HG03565 (cell line): ENCODE results near the gene INPP4A.

Source experiments
- ATAC-seq: cut with Tn5 transposase; IDR thresholded peaks from one replicate; pipeline ENCODE4 v1.9.1; 2021; ENCODE audit warnings: mild to moderate bottlenecking, moderate library complexity; ENCODE audit not compliant: unreplicated experiment

The INPP4A gene

DNA sequence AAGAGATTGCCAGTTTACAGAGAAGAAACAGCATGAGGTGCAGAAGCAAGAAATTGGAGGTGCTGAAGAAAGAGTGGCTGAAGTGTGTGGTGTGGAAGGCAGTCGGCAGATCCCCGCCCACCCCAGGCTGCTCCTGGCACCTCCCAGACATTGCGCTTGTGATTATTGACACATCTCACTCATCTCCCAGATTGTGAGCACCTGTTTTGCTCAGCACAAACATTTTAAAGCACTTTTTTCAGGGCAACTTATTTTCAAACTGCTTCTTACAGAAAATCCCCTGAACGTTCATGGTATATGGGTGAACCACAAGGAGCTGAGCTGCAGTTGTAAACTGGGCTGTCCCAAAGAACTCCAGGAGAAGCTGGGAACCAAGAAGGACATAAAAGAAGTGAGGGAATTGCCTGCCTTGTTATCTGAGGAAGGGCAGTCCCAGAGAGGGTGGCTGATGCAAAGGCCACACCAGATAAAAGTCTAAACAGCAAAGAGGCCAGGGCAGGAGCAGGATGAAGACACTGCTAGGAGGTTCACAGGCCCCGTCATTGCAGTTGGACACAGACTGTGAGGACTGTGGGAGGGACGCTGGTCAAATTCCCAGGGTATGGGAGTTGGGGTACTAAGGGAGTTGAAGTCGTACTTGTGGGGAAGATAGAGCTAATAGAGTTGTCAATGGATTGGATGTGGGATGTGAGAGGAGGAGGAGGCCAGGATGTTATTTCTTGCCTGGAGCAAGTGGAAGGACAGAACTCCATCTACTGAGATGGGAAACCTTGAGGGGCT lies 65.1 kb downstream of the INPP4A start:
- no peak for ATAC-seq

DNA sequence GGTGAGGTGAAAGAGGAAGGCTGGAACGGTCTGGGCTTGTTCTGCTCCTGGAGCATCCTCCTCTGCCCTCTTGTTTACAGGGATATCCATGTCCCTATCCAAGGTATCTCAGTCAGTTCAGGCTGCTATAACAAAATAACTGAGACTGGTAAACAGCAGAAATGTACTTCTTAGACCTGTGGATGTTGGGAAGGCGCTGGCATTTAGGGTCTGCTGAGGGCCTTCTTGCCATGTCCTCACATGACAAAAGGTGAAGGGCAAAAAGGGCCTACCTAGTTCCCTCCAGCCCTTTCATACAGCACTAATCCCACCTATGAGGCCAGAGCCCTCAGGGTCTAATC lies 65.6 kb downstream of the INPP4A start:
- no peak for ATAC-seq

DNA sequence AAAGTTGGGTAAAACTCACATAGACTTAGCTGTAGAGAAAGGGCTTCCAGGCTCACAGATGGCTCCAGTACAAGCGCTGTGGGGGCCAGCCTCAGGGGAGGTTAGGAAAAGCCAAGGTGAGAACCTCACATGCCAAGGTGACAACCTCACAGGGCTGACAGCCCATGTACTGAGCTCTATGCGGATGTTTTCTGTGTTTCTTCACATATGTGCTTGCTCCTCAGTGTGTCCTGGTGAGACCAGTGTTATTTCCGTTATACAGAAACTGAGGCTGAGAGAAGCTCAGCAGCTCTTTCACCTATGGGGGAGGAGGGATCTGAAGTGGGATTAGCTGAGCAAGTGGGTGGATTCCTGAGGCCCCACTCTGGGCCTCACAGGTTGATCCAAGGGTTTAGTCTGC lies 67.3 kb downstream of the INPP4A start:
- ATAC-seq: no peak

DNA sequence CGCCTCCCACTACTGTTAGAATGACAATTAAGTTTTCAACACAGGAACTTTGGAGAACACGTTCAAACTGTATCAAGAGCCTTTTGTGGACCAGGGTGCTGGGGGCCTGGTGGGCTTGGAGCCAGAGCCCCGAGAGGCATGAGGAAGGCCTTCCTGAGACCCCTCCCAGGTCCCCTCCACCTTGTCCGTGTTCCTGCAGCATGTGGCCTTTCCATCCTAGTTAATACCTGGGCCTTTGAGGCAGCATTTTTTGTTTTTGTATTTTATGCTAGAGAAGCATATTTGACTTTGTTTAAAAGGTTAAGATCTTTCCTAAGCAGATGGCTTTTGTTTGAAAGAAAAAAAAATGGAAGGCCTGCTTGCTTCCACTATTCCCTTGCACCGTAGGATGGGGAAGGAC lies 68.0 kb downstream of the INPP4A start:
- ATAC-seq: no peak

DNA sequence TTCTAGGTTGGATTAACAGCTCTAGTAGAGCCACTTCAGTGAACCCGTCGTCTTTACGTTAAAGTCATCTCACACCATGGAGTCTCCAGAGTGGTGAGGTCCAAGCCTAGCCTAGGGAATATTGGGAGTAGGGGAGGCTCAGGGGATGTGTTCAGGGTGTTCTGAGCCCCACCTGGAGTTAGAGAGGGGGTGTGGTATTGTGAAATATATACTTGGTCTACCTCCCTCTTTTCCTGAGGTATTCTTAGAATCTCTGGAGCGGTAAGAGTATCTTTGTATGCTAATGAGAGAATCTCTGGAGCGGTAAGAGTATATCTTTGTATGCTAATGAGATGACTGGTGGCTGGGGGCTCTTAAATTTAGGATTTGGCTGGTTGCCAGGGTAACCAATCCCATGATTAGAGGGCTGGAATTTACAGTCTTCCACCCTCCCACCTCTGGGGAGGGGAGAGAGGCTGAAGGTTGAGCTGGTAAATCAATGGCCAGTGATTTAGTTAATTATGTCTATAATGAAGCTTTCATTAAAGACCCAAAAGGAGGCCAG lies 69.5 kb downstream of the INPP4A start:
- no peak for ATAC-seq

DNA sequence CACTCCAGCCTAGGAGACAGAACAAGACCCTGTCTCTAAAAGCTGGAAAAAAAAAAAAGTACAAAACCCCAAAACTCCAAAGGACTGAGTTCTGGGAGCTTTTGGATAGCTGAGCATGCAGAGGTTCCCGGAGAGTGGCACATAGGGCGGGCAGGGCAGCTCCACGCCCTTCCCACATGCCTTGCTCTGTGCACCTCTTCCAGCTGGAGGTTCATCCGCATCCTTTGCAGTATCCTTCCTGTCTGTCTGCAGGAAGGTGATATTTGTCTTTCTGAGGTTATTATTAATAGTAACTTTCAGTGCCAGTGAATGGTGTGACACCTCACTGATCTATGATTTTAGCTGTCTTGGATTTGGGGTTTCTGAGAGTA lies 70.2 kb downstream of the INPP4A start:
- ATAC-seq: no peak

DNA sequence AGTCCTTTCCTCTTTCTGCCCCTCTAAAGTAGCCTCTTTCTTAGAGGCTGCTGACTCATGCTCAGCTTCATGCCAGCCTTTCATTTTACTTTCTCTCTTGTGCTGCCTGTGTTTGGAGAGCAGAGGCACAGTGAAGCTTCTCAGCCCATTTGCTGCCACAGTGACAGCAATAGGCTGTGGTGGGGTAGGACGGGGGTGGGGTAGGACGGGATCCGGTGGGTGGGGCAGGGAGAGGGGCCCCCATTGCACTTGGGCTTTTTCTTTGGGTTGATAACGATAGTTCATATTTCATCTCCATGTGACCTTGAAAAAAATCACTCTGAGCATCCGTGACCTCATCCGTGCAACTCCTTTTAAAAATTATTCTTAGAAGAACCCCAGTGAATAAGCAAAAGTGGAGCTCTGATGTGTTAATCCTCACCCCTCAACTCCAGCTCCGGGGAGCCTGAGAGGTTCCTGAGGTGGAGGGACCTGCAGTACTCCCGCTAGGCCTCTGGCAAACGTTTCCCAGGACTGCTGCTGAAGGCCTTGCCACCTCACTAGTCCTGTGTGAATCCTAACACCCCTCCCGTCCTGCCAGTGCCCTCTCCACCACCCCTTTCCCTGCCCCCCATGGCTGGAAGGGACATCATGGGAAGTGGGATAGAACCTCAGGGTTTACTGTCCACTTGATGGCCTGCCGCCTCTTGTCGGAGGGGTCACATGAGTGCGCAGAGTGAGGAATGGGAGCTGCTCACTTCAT lies 70.8 kb downstream of the INPP4A start:
- no peak for ATAC-seq

DNA sequence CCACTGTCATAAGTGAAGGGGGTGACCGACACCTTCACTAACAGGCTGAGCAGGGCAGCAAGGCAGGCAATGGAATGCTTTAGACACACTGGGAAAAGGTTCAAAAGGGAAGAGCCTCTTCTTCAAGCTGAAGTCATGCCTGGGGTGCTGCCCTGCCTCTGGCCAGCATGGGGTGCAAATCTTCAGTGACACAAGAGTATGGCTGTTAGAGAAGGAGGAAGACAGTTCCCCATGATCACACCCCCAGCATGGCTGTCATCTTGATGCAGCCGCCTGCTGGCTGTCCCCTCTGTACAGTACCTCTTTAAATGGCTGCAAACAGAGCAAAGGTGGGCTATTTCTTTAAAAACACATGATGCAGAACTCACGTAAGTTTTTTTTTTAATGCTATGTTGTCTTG lies 71.9 kb downstream of the INPP4A start:
- ATAC-seq: no peak

DNA sequence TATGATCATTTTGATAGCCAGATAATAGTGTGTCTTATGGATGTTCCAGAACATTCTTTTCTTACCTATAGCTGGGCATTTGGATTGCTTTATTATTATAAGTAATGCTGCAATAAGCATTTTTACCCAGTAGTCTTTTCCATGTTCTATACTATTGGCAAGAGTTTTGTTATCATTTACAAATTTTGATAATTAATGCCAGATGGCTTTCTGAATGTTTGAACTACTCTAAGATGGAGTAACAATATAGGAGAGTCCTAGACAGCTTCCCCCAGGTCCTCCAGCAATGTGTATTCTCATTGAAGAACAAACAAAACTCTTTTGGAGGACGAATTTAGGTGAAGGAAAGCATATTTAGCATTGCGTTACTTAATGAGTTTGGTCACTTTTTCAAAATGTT lies 73.0 kb downstream of the INPP4A start:
- ATAC-seq: no peak

DNA sequence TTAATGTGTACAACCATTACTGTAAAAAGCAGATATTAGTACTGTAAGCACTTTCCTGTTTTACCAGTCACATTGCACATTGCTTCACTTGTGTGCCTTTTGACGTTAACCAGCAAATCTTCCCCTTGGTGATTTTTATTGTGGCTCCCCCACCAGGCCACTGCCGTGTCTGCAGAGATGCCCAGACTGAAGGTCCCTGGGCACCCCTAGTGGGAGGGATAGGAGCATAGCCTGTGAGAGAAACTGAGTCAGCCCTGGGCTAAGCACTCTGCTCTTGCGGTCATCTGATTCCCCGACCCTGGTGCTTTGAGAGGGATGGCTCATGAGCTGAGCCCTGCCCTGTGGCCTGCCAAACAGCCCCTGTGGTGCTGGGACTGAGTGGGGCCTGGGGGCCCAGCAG lies 73.4 kb downstream of the INPP4A start:
- ATAC-seq: no peak

DNA sequence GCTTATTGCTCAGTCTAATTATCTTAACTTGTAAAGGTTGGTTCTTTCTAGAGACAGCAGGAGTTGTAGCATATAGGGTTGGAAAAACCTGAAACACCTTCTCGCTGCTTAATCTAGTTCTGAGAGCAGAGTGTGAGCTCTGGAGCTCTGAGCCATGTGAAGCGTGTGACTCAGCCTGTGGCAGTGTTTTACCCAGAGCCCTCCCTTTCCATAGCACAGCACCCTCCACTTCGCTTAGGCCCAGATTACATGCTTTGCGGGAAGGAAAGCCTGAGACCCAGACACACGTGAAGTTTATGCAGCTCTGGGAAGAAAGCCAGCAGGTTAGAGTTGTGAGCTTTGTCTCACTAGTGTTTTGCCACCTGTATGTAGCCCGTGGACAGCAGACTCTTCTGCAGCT lies 74.5 kb downstream of the INPP4A start:
- no peak for ATAC-seq

DNA sequence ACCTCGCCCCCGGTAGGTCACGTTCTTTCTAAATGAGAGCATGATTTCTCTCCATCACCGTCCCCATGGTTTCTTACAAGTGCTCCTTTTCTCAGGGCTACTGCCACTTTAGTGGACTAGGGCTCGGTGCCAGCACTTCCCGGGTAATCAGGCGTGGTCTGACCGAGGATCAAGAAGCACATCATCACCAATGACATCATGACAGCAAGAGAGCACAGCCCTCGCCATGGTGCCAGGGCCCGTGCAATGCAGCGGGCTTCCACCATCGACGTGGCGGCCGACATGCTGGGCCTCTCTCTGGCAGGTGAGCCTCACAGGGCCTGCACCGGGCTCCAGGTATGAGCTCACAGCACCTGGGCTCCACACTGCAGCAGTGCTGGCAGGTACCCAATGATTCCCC lies 75.2 kb downstream of the INPP4A start:
- ATAC-seq: no peak

DNA sequence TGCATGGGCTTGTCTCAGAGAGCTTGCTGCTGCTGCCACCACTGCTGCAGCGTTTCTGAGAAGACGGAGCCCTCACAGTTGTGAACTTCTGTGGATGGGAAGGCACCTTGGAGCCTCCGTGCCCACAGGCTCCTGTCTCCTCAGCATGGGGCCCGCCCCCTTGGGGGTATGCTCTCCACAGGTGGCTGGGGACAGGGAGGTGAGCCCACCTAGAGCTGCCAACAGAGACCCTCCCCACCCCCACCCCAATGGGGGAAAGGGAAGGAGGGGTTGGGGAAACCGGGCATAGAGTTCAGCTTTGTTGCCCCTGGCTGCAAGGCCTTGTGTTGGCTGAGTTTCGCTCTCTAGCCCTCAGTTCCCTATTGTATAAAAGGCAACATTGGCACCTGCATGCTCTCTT lies 76.1 kb downstream of the INPP4A start:
- ATAC-seq: no peak

DNA sequence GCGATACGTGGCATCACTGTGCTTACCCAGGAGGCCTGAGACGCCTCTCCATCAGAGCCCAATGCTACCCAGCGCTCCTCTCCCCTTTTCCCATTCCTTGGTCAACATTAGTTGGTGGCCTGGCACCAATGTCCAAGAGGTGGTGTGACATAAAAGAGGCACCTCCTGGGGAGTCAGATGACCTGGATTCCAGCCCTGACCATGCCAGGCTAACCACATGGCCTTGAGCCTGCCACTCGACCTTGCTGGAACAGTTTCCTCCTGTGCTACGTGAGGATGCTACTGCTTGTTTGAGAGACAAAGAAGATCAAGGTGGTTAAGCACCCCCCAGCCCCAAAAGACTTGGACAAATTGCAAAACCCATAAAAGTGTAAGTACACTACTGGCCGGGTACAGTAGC lies 76.6 kb downstream of the INPP4A start:
- no peak for ATAC-seq

DNA sequence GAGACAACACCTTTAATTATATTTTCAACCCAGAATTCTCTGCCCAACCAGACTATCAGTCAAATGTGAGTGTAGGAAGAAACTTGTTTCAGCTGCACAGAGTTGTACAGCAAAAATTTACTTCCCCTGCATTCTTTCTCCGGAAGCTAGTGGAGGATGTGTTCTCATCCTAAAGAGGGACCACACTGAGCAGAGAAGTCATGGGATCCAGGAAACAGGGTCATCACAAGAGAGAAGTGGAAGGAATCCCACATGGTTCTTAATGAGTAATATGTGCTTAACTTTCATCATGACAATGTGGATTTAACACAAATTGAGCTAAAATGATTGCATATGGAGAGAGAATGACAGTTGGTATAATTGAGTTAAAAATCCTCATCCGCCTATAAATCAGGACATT lies 78.2 kb downstream of the INPP4A start:
- no peak for ATAC-seq

DNA sequence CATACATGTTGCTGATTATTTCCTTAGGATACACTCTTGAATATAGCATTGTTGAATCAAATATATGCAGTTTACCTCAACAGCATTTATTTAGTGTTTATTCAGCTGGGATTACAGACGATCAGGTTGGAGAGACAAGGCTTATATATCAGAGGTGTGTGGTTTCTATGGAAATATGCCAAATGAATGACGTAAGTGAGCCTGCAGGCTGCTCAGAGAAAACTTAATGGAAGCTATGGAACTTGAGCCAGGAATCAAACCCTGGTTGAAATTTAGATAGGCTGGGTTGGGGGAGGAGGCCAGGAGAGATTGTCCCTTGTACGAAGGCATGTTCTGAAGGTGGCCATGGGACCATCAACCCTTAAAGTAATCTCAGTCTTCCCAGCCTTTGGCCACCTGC lies 79.5 kb downstream of the INPP4A start:
- ATAC-seq: no peak

DNA sequence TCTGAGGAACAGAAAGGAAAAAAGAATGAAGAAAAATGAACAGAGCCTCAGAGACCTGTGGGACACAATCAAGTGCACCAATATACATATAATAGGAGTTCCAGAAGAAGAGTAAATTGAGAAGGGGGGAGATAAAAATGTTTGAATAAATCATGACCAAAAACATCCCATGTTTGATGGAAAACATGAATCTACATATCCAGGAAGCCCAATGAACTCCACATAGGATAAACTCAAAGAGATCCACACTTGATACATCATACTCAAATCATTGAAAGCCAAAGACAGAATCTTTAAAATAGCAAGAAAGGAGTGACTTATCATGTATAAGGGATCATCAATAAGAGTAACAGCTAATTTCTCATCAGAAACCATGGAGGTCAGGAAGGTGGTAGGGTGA lies 83.7 kb downstream of the INPP4A start:
- no peak for ATAC-seq

DNA sequence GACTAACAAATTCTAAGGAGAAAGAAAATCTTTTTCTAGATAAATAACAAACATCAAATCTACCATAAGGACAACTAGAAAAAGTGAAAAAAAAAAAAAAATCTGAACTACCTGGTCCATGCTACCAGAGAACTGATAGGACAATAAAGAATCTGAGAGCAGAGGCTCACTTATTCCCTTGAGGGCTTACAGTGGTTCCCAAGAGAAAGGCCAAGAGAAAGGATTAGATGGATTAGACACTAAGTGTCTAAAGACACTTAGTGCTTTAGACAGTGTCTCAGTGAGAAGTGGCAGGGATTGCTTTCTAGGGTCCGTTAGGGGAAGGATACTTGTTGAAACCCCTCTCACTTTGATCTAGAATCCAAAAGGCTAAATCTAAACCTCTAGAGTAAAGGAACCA lies 85.5 kb downstream of the INPP4A start:
- ATAC-seq: no peak

DNA sequence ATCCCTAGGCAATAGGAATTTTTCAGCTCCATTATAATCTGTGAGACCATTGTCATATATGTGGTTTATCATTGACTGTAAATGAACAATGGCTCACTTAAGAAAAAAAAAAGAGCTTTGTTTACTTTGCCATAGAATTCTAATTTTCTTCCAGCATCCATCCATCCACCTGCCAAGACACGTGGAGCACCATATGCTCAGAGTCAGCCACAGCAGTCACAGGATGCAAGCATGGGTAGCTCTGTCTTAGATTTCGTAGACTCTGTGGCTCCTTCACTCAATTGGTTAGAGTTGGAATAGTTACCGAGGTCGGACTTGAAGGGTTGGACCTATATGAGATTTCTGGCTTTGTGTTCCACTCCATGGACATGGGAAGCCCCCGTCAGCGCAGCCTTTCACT lies 88.1 kb downstream of the INPP4A start:
- no peak for ATAC-seq

DNA sequence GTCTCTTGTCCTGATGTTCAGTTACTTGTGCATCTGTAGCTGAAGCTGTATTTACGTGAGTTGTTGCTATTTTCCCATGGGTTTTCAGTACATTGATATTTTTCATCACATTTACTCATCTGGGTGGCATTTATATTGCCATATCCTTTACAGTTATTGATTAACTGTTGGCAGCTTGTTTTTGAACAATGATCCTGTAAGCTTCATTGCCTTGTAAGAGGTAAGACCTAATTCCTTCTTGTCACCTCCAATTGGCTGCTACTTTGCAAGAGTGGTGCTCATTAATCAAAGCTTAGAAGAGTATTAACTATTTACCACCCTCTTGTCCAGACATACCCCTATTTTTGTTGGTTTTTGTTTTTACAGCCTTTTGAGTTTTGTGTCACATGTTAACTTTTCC lies 88.9 kb downstream of the INPP4A start:
- no peak for ATAC-seq

DNA sequence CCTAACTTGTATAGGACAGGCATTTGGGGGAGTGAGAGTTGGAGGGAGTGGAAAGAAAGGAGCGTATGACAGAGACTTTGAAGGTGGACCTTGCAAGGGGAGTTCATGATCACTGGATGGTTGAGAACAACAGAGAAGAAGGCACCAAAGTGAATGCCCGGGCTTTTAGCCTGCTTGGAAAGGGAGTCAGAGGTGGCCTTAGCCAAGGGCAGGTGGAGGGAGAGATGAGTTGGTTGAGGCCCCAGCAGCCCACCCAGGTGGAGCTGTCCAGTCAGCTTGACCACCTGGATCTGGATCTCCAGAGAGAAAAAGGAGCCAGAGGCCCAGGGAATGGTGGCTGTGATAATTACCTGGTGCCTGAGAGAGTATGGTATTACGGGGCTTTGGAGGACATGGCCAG lies 90.1 kb downstream of the INPP4A start:
- ATAC-seq: no peak

DNA sequence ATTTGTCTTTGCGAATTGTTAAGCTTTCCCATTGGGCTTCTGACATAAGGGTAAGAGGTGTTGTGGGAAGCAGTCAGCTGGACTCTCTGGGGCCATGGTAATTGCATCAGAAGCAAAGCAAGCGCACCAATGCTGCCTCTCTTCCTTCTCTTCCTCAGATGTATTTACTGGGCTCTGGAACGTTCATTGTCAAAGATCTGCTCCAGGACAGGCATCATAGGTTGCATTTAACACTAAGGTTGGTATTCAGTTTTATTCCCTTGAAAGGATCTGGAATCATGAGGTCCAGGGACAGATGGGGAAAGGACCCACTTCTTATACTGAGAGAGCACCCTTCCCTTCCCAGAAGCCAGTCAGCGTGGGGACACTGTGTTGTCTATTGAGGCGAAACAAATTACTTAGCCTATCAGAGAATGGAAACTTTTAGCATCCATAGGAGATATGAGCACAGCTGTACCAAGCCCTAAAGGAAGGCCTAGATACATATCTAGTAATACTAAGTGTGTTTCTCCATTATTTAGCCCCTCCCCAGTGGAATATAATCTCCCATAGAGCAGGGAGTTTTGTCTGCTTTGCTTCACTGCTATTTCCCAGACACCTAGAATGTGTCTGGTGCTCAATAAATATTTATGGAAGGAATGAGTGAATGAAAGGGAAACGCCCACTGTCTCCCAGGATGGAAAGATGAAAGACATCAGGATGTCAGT lies 91.5 kb downstream of the INPP4A start:
- no peak for ATAC-seq
